Stimulated activated CD8-positive, alpha-beta memory T cell treated with anti-CD3 and anti-CD28 coated beads, Interleukin-4, amount 100 ng/mL, for 24 hours (primary cell): ENCODE measurements around the gene GNB1L.
"Not testable (repeated sequence)": the region's sequence is repeated elsewhere in the genome, so short reads cannot be mapped to it uniquely, and the experiment has no call there.

Experiments used
- DNase-seq: peaks from one replicate; pipeline ENCODE4 v3.0.0-alpha.2; 2020; ENCODE audit warnings: low read depth

GNB1L gene

GRCh38 chr22:19889951-19890350 is 35.3 kb upstream of the GNB1L start:
- DNase-seq, result no peak

GRCh38 chr22:19888131-19888746 is 33.6 kb upstream of the GNB1L start:
- no peak for DNase-seq

- DNase-seq, result no peak
Measured at GRCh38 chr22:19887256-19887985, 32.7 kb upstream of the GNB1L start.

- DNase-seq, result no peak
Measured at GRCh38 chr22:19886605-19887255, 32.1 kb upstream of the GNB1L start.

- no peak for DNase-seq
Measured at GRCh38 chr22:19885841-19886592, 31.3 kb upstream of the GNB1L start.

- no peak for DNase-seq
Measured at GRCh38 chr22:19884954-19885751, 30.5 kb upstream of the GNB1L start.

GRCh38 chr22:19884161-19884953 is 29.7 kb upstream of the GNB1L start:
- no peak for DNase-seq

GRCh38 chr22:19883446-19883845 is 28.8 kb upstream of the GNB1L start:
- DNase-seq, result not testable (repeated sequence)

- no peak for DNase-seq
Measured at GRCh38 chr22:19882446-19883381, 28.0 kb upstream of the GNB1L start.

GRCh38 chr22:19880786-19881569 is 26.3 kb upstream of the GNB1L start:
- DNase-seq, result no peak

- no peak for DNase-seq
Measured at GRCh38 chr22:19879992-19880785, 25.5 kb upstream of the GNB1L start.

GRCh38 chr22:19879643-19879991 is 24.9 kb upstream of the GNB1L start:
- DNase-seq, result no peak

GRCh38 chr22:19879246-19879570 is 24.5 kb upstream of the GNB1L start:
- no peak for DNase-seq

- no peak for DNase-seq
Measured at GRCh38 chr22:19878461-19879245, 24.0 kb upstream of the GNB1L start.

- no peak for DNase-seq
Measured at GRCh38 chr22:19877626-19878339, 23.1 kb upstream of the GNB1L start.

- DNase-seq, result no peak
Measured at GRCh38 chr22:19876941-19877625, 22.4 kb upstream of the GNB1L start.
